HG03521 (cell line): ENCODE data around the gene CSN2.

Experiments
- ATAC-seq: cut with Tn5 transposase; IDR thresholded peaks from one replicate; pipeline ENCODE4 v1.9.1; 2021; ENCODE audit warnings: mild to moderate bottlenecking, moderate library complexity; ENCODE audit not compliant: unreplicated experiment

Gene CSN2

DNA sequence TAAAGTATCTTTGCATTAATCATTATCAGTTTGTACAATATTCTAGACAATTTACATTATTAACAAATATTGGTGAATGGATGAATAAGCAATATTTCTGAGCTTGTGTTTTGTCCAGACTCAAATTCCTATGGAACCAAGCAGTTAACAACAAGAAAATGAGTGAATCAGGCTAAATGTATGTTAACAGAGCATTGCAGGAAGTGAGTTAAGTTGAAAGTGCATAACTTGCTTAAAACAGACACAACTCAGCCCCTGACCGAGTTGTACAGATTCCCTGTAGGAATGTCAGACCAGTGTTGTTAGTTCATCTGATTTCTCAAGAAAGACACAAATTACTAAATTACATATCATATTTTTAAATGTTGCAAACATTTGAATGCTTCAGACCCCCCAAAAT lies 58.4 kb downstream of the CSN2 start:
- no peak for ATAC-seq
